H1 (cell line): ENCODE data around the gene PIGV. TPM values are rescaled to one million over a fixed set of nuclear protein-coding genes. Genes with fewer than 3 reads are reported as not detected.

ENCODE experiments used
- CTCF ChIA-PET: fragments of 300-600 bp; sonication (Branson Sonifier 250); formaldehyde crosslinking; loops from one replicate; lab custom pipeline; 2021; ENCODE audit not compliant: partially characterized antibody; lab: Charles Lee
- POLR2A ChIA-PET: fragments of 300-600 bp; sonication (Branson Sonifier 250); formaldehyde crosslinking; loops from one replicate; lab custom pipeline; 2021; ENCODE audit warnings: inconsistent platforms; ENCODE audit not compliant: partially characterized antibody; lab: Charles Lee
- DNase-seq, 2 experiments: peaks; one replicate each; pipeline versions ENCODE4 v3.0.0 to v3.0.0-alpha.2; 2010 to 2022; ENCODE audit warnings: low spot score in 2 of 2, low read depth in 1 of 2, mixed read lengths in 1 of 2
- FAIRE-seq: peaks from 2 replicates; lab custom pipeline; 2011; peaks lifted over from hg19 to GRCh38; lab: Jason Lieb, UNC
- H2AFZ ChIP-seq: 2 replicates; pipeline ENCODE4 v1.8.1; 2012; ENCODE audit warnings: low read length, inconsistent platforms
- H2AK5ac ChIP-seq: 2 replicates; pipeline ENCODE4 v1.6.1; 2013; ENCODE audit warnings: low read depth, low read length
- H2BK120ac ChIP-seq: replicated peaks from 2 replicates; pipeline ENCODE3; 2013; ENCODE audit warnings: low read depth, low read length, inconsistent platforms
- H2BK12ac ChIP-seq: 2 replicates; pipeline ENCODE4 v1.6.1; 2013; ENCODE audit warnings: low read depth, low read length
- H2BK15ac ChIP-seq: 2 replicates; pipeline ENCODE4 v1.6.1; 2013; ENCODE audit warnings: low read length
- H2BK20ac ChIP-seq: 2 replicates; pipeline ENCODE4 v1.6.1; 2013; ENCODE audit warnings: low read length
- H2BK5ac ChIP-seq: 2 replicates; pipeline ENCODE4 v1.6.1; 2013; ENCODE audit warnings: low read depth, low read length
- H3K14ac ChIP-seq: 2 replicates; pipeline ENCODE4 v1.6.1; 2013; ENCODE audit warnings: inconsistent platforms; ENCODE audit not compliant: insufficient read length
- H3K18ac ChIP-seq: 2 replicates; pipeline ENCODE4 v1.6.1; 2013; ENCODE audit warnings: low read length; ENCODE audit errors: extremely low read depth
- H3K23ac ChIP-seq: 2 replicates; pipeline ENCODE4 v1.6.1; 2013; ENCODE audit warnings: inconsistent platforms; ENCODE audit not compliant: insufficient read length
- H3K23me2 ChIP-seq: 2 replicates; pipeline ENCODE4 v1.6.1; 2013; ENCODE audit warnings: low read depth, low read length
- H3K27ac ChIP-seq: 2 replicates; pipeline ENCODE4 v1.6.1; 2011; ENCODE audit warnings: low read depth, low read length, inconsistent platforms
- H3K27me3 ChIP-seq, 4 experiments: replicated peaks in 1 of 4; 1 replicate in 1 of 4; 2 replicates in 3 of 4; pipeline versions ENCODE4 v1.6.1 to v1.8.1; 2011 to 2013; ENCODE audit warnings: low read length in 3 of 4, mild to moderate bottlenecking in 3 of 4, inconsistent platforms in 2 of 4, mixed read lengths in 2 of 4, moderate library complexity in 1 of 4; ENCODE audit not compliant: control insufficient read depth in 3 of 4, insufficient read depth in 3 of 4; ENCODE audit errors: extremely low read depth in 1 of 4
- H3K36me3 ChIP-seq, 4 experiments: 2 replicates each; pipeline versions ENCODE4 v1.6.1 to v1.8.1; 2011 to 2013; ENCODE audit warnings: mild to moderate bottlenecking in 4 of 4, low read length in 3 of 4, moderate library complexity in 2 of 4, control low read depth in 1 of 4, inconsistent platforms in 1 of 4; ENCODE audit not compliant: insufficient read depth in 4 of 4, control insufficient read depth in 2 of 4
- H3K4ac ChIP-seq: replicated peaks from 2 replicates; pipeline ENCODE3; 2013; ENCODE audit warnings: low read length, low read depth, mixed read lengths, inconsistent platforms; ENCODE audit not compliant: insufficient read length
- H3K4me1 ChIP-seq, 4 experiments: replicated peaks in 1 of 4; 1 replicate in 1 of 4; 2 replicates in 3 of 4; pipeline versions ENCODE4 v1.6.1 to v1.8.1; 2011 to 2013; ENCODE audit warnings: low read length in 3 of 4, inconsistent platforms in 2 of 4, mixed read lengths in 1 of 4; ENCODE audit not compliant: insufficient read depth in 4 of 4, control insufficient read depth in 3 of 4
- H3K4me2 ChIP-seq, 2 experiments: 2 replicates each; pipeline versions ENCODE4 v1.6.1 to v1.8.1; 2011 to 2013; ENCODE audit warnings: low read depth in 2 of 2, low read length in 2 of 2, control low read depth in 1 of 2, inconsistent platforms in 1 of 2, mild to moderate bottlenecking in 1 of 2; ENCODE audit not compliant: insufficient read depth in 1 of 2
- H3K4me3 ChIP-seq, 4 experiments: fragments of 200-600, 300-600 bp in 1 of 4; sonication (generic), shearing (Covaris generic), sonication (Bioruptor Twin) in 1 of 4; 2 replicates each; pipeline versions ENCODE4 v1.5.1 to v1.8.1; 2011 to 2016; ENCODE audit warnings: low read length in 4 of 4, low read depth in 3 of 4, control low read depth in 2 of 4, inconsistent platforms in 2 of 4, mild to moderate bottlenecking in 2 of 4, mixed read lengths in 1 of 4, moderate library complexity in 1 of 4; ENCODE audit not compliant: insufficient read depth in 2 of 4; ENCODE audit errors: extremely low read depth in 1 of 4
- H3K56ac ChIP-seq: replicated peaks from 2 replicates; pipeline ENCODE3; 2013; ENCODE audit warnings: low read depth, mild to moderate bottlenecking, mixed read lengths, low read length, inconsistent platforms; ENCODE audit not compliant: insufficient read length
- H3K79me1 ChIP-seq: 2 replicates; pipeline ENCODE4 v1.6.1; 2013; ENCODE audit warnings: low read depth, low read length, control low read depth
- H3K79me2 ChIP-seq, 2 experiments: 2 replicates each; pipeline versions ENCODE4 v1.6.1 to v1.8.1; 2012 to 2013; ENCODE audit warnings: low read length in 2 of 2, mild to moderate bottlenecking in 2 of 2, inconsistent platforms in 1 of 2; ENCODE audit not compliant: insufficient read depth in 2 of 2, control insufficient read depth in 1 of 2
- H3K9ac ChIP-seq, 4 experiments: replicated peaks in 1 of 4; 1 replicate in 1 of 4; 2 replicates in 3 of 4; pipeline versions ENCODE4 v1.6.1 to v1.8.1; 2011 to 2013; ENCODE audit warnings: low read depth in 3 of 4, low read length in 3 of 4, control low read depth in 2 of 4, mild to moderate bottlenecking in 2 of 4, moderate library complexity in 2 of 4, inconsistent platforms in 1 of 4; ENCODE audit errors: extremely low read depth in 1 of 4
- H3K9me3 ChIP-seq, 2 experiments: 2 replicates each; pipeline versions ENCODE4 v1.6.1 to v1.8.1; 2012 to 2013; ENCODE audit warnings: mild to moderate bottlenecking in 2 of 2, moderate library complexity in 2 of 2, control low read depth in 1 of 2, inconsistent platforms in 1 of 2, low read depth in 1 of 2, low read length in 1 of 2, mixed read lengths in 1 of 2; ENCODE audit not compliant: insufficient read depth in 2 of 2
- H4K20me1 ChIP-seq, 2 experiments: replicated peaks in 1 of 2; 2 replicates each; pipeline versions ENCODE3 to v1.8.1; 2011 to 2013; ENCODE audit warnings: inconsistent platforms in 2 of 2, low read length in 2 of 2, mild to moderate bottlenecking in 1 of 2; ENCODE audit not compliant: insufficient read depth in 2 of 2, control insufficient read depth in 1 of 2
- H4K5ac ChIP-seq: 2 replicates; pipeline ENCODE4 v1.6.1; 2013; ENCODE audit warnings: low read length, low read depth, mixed read lengths, inconsistent platforms; ENCODE audit not compliant: insufficient read length
- H4K8ac ChIP-seq: 2 replicates; pipeline ENCODE4 v1.8.0; 2013; ENCODE audit warnings: mild to moderate bottlenecking, moderate library complexity, low read length, inconsistent platforms; ENCODE audit not compliant: insufficient read depth; ENCODE audit errors: extremely low read depth
- H4K91ac ChIP-seq: replicated peaks from 2 replicates; pipeline ENCODE3; 2013; ENCODE audit warnings: low read length, mixed read lengths, inconsistent platforms; ENCODE audit not compliant: insufficient read length
- CBX8 ChIP-seq: fragments of 300-800, 300-1000 bp; sonication (generic); IDR thresholded peaks from 2 replicates; pipeline ENCODE4 v1.7.1; 2016; ENCODE audit warnings: low read depth, low read length, borderline replicate concordance
- GABPA ChIP-seq: IDR thresholded peaks from 2 replicates; pipeline ENCODE4 v1.6.1; 2011; ENCODE audit warnings: mild to moderate bottlenecking, low read length, moderate library complexity, borderline replicate concordance; ENCODE audit not compliant: insufficient read depth
- GTF2F1 ChIP-seq: IDR thresholded peaks from 2 replicates; pipeline ENCODE4 v1.6.1; 2012; ENCODE audit warnings: low read depth, low read length, improper control_type of control experiment, borderline replicate concordance
- MAX ChIP-seq: IDR thresholded peaks from 2 replicates; pipeline ENCODE4 v1.6.1; 2012; ENCODE audit warnings: inconsistent platforms
- RNF2 ChIP-seq: fragments of 200-900, 300-1000 bp; sonication (generic); IDR thresholded peaks from 2 replicates; pipeline ENCODE4 v1.7.1; 2016; ENCODE audit warnings: borderline replicate concordance, low read depth, mild to moderate bottlenecking, antibody characterized with exemption, low read length; ENCODE audit not compliant: poor library complexity, severe bottlenecking; ENCODE audit errors: missing control alignments
- USF2 ChIP-seq: IDR thresholded peaks from 2 replicates; pipeline ENCODE4 v1.6.1; 2011; ENCODE audit warnings: low read length, improper control_type of control experiment
- WGBS, 2 experiments: shearing (Covaris generic) in 1 of 2; methylation state at CpG; one replicate each; pipeline versions ENCODE4 v1.1.6 to v1.1.7; 2013 to 2015; ENCODE audit warnings: low lambda C conversion rate in 2 of 2, mixed read lengths in 2 of 2, inconsistent platforms in 1 of 2, low coverage in 1 of 2, missing lambda C conversion rate in 1 of 2; ENCODE audit not compliant: insufficient replicate concordance in 2 of 2, insufficient coverage in 1 of 2, insufficient read length in 1 of 2; ENCODE audit errors: extremely low coverage in 1 of 2, missing lambda C conversion rate in 1 of 2; 5-methylcytosine and 5-hydroxymethylcytosine counted together
- long read RNA-seq, 2 experiments: library from RNA in 1 of 2; library from capped mRNA in 1 of 2; stranded (forward); transcript quantifications; one replicate each; pipeline ENCODE4 v2.0.0, GENCODE V29; 2021; ENCODE audit warnings: inconsistent platforms in 1 of 2
- polyA minus RNA-seq, 3 experiments: library from RNA; depleted of rRNA, polyadenylated mRNA; stranded (reverse); fragments of >200 nt; gene quantifications; 1 replicate in 2 of 3; 2 replicates in 1 of 3; pipeline ENCODE4 v1.2.3, GENCODE V29; 2011
- polyA plus RNA-seq, 7 experiments: library from polyadenylated mRNA; depleted of rRNA in 3 of 7; stranded (reverse) in 5 of 7; unstranded in 2 of 7; fragments of >200 nt in 5 of 7; fragments of 200-250 nt in 2 of 7; gene quantifications; 1 replicate in 5 of 7; 2 replicates in 1 of 7; 4 replicates in 1 of 7; pipeline versions ENCODE4 v1.2.1 to v1.2.3, GENCODE V29; 2011 to 2013; ENCODE audit warnings: missing spikeins in 2 of 7, mixed read lengths in 2 of 7
- total RNA-seq: library from RNA; stranded (reverse); fragmentation: NEBNext Ultra II Directional; extraction: Animal tissue kit (Norgen Biotek cat#: 25700); gene quantifications from 2 replicates; pipeline ENCODE4 v1.2.1, GENCODE V29; 2021

PIGV gene
- total RNA-seq (8.5 and 9.3 TPM in 2 replicates), polyA plus RNA-seq (2011; rRNA removed) (20.9 and 22.4 TPM in 2 replicates), polyA minus RNA-seq (2011; rRNA and poly(A)+ RNA removed) (27.9 and 31.5 TPM in 2 replicates)
- 16.0 TPM for polyA plus RNA-seq (2011; cell fraction: cytosol; rRNA removed)
- 16.6 TPM for polyA plus RNA-seq (2011; cell fraction: nucleus; rRNA removed)
- polyA plus RNA-seq (2012, experiment 1 of 2) = 9.2 to 10.6 TPM (median 10.1 TPM) in 4 replicates
- 8.2 TPM for polyA plus RNA-seq (2012, experiment 2 of 2)
- 12.0 TPM for polyA plus RNA-seq (2013, experiment 1 of 2)
- polyA plus RNA-seq (2013, experiment 2 of 2) = 12.7 TPM
- 8.4 TPM for polyA minus RNA-seq (2011; cell fraction: cytosol; rRNA and poly(A)+ RNA removed)
- polyA minus RNA-seq (2011; cell fraction: nucleus; rRNA and poly(A)+ RNA removed) = 14.2 TPM
- long read RNA-seq, experiment 1, partial matches to known transcripts = 3 of 10 reads
- long read RNA-seq, experiment 1, other reads (novel, unspliced or antisense) = 4 of 10 reads
- long read RNA-seq, experiment 2, partial matches to known transcripts = 0 of 7 reads
- long read RNA-seq, experiment 2, other reads (novel, unspliced or antisense) = 4 of 7 reads

- Histone ChIP-seq H3K9me3 (no peaks in the 10 kb centered on the region), H4K20me1 (no peaks in the 10 kb centered on the region), H3K4me1 (peaks cover 7 to 18% (median 12%) of the 10 kb centered on the region in 4 experiments; a peak in 6 of 7 replicates), H2AK5ac (no peak within 1 kb of the TSS), H2BK12ac (peak within 1 kb of the TSS; percentile 86), H3K4me2 (peak within 1 kb of the TSS; percentile 79 to 98), H4K91ac (peak within 1 kb of the TSS; percentile 76), H3K14ac (no peak within 1 kb of the TSS), H2AFZ (no peak within 1 kb of the TSS; the same call in 1 of the 2 replicates), H2BK20ac (no peak within 1 kb of the TSS), H3K4me3 (peak within 1 kb of the TSS; percentile 63 to 84 (median 73)), H3K9ac (peak within 1 kb of the TSS; percentile 73 to 86 (median 80)), H4K8ac (peak within 1 kb of the TSS; percentile 94; the same call in 1 of the 2 replicates), H3K27ac (peak within 1 kb of the TSS; percentile 81), H3K23ac (no peak within 1 kb of the TSS), H2BK5ac (peak within 1 kb of the TSS; percentile 72), H3K79me1 (no peaks in the 10 kb centered on the region), H2BK120ac (no peak within 1 kb of the TSS), H3K79me2 (no peaks in the 10 kb centered on the region), H3K56ac (peak within 1 kb of the TSS; percentile 61), H3K18ac (peak within 1 kb of the TSS; percentile 92), H3K23me2 (peaks cover 14% of the 10 kb centered on the region), H3K27me3 (no peaks in the 10 kb centered on the region), H2BK15ac (no peak within 1 kb of the TSS), H3K36me3 (peaks cover 0 to under 1% (median 0%) of the 10 kb centered on the region in 4 experiments; a peak in 1 of 8 replicates), H4K5ac (peak within 1 kb of the TSS; percentile 98), H3K4ac (peak within 1 kb of the TSS; percentile 46)
- CTCF ChIA-PET = interaction anchor here (0.9 to 6.9 kb wide), 36 partner anchors 9 to 437 kb away, joined by 3 to 121 read pairs (median 6); no protein-coding TSS in a partner anchor
- POLR2A ChIA-PET = interaction anchor here (0.6 to 11.6 kb wide), 16 partner anchors 9 to 407 kb away, joined by 3 to 118 read pairs (median 4); partner anchors contain the start of genes ARID1A and GPATCH3
- FAIRE-seq (no peak), DNase-seq (peak in 1 of 2 experiments; percentile 95)
- WGBS, 2 experiments = 2% methylated on average over 37 of the region's 63 CpGs; no CpG with 5 or more reads in 1 of the 2 experiments
- no peak for TF ChIP-seq GTF2F1
- no peak for TF ChIP-seq RNF2
- TF ChIP-seq USF2 = no peak
- peak; percentile 34; the same call in 1 of the 2 replicates for TF ChIP-seq MAX
- TF ChIP-seq GABPA = 0 out of 2 replicates have a peak, but pooled peaks have one; percentile 18
- TF ChIP-seq CBX8 = no peak
These were observed at the start of gene PIGV for GRCh38 chr1:26787706-26788514. TSS of gene PIGV (plus strand) at chr1:26787950. CDS start at chr1:26790816, 2,866 bp downstream.
